Ovary (tissue), 1 donor: ENCODE data around the gene RAB40B.

ENCODE experiments used
- EP300 ChIP-seq: sonication (generic); formaldehyde crosslinking; IDR thresholded peaks from one replicate; pipeline ENCODE4 v1.6.1; 2017; ENCODE audit warnings: antibody characterized with exemption
- POLR2A ChIP-seq: fragments of 450-650 bp; IDR thresholded peaks from one replicate; pipeline ENCODE4 v1.6.1; 2017; ENCODE audit warnings: antibody characterized with exemption, mild to moderate bottlenecking, moderate library complexity

DNA sequence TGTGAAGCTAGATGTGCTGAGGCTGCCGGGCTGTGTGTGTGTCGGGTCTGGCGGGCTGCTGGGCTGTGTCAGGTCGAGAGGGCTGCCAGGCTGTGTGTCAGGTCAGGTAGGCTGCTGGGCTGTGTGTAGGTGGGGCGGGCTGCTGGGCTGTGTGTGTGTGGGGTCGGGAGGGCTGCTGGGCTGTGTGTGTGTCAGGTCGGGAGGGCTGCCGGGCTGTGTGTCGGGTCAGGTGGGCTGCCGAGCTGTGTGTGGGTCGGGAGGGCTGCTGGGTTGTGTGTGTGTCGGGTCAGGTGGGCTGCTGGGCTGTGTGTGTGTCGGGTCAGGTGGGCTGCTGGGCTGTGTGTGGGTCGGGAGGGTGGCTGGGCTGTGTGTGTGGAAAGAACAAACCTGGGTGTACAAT, 58.9 kb downstream of the RAB40B start:
- TF ChIP-seq POLR2A (no peak), EP300 (no peak)
